ENCODE results near the gene GPR176. TPM values are rescaled to one million over a fixed set of nuclear protein-coding genes. Genes with fewer than 3 reads are reported as not detected.

GPR176 gene
- total RNA-seq, 4 donors from 2014 or later, result 1.6 to 11.8 (median 4.6) TPM

DNA sequence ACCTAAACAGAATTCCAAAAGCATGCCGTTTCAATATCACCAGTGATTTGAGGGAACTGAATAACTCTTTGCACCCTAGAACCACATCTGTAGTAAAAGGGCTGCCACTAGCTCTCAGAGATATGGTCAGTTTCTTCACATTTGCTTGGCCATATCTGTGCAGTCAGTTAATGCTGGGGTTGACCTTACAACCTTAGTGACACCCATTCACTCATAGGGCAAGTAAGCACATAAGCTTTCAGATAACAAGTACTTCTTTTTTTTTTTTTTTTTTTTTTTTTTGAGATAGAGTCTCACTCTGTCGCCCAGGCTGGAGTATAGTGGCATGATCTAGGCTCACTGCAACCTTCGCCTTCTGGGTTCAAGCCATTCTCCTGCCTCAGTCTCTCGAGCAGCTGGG is 117.0 kb downstream of the GPR176 start:
- Histone ChIP-seq H3K27me3 (no peaks in the 10 kb centered on the region), H3K4me3 (no peak overlapping the region), H3K4me1 (no peaks in the 10 kb centered on the region), H3K27ac (no peak overlapping the region), H3K9me3 (no peaks in the 10 kb centered on the region), H3K36me3 (no peaks in the 10 kb centered on the region)
- TF ChIP-seq POLR2A (IDR thresholded peaks at IDR 0.05) (no peak), POLR2AphosphoS5 (IDR thresholded peaks at IDR 0.05) (no peak), EP300 (IDR thresholded peaks at IDR 0.05) (no peak)
- TF ChIP-seq, protein P1, sequence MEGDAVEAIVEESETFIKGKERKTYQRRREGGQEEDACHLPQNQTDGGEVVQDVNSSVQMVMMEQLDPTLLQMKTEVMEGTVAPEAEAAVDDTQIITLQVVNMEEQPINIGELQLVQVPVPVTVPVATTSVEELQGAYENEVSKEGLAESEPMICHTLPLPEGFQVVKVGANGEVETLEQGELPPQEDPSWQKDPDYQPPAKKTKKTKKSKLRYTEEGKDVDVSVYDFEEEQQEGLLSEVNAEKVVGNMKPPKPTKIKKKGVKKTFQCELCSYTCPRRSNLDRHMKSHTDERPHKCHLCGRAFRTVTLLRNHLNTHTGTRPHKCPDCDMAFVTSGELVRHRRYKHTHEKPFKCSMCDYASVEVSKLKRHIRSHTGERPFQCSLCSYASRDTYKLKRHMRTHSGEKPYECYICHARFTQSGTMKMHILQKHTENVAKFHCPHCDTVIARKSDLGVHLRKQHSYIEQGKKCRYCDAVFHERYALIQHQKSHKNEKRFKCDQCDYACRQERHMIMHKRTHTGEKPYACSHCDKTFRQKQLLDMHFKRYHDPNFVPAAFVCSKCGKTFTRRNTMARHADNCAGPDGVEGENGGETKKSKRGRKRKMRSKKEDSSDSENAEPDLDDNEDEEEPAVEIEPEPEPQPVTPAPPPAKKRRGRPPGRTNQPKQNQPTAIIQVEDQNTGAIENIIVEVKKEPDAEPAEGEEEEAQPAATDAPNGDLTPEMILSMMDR (IDR thresholded peaks at IDR 0.05), result no peak
- ATAC-seq, result no peak
- WGBS, 2 donors (ENCODE audit: low coverage in 1 of 2), result 93 to 100% methylated on average over 1 to 2 of the region's 4 CpGs

- H3K4me3 ChIP-seq, result no peak overlapping the region
- H3K36me3 ChIP-seq, result no peaks in the 10 kb centered on the region
- ATAC-seq, result no peak
- H3K27me3 ChIP-seq, result no peaks in the 10 kb centered on the region
- TF ChIP-seq, protein P1 (IDR thresholded peaks at IDR 0.05), result peak in 2 of 4 experiments; percentile 38 to 46
- no peak for TF ChIP-seq POLR2AphosphoS5 (IDR thresholded peaks at IDR 0.05)
- H3K9me3 ChIP-seq, result no peaks in the 10 kb centered on the region
- WGBS, 2 donors (ENCODE audit: low coverage in 1 of 2), result 90 to 100% methylated on average over 1 to 4 of the region's 19 CpGs
- no peaks in the 10 kb centered on the region for H3K4me1 ChIP-seq
- H3K27ac ChIP-seq, result no peak overlapping the region
These were observed 118.3 kb downstream of the GPR176 start for GRCh38 chr15:39801641-39802309.

GRCh38 chr15:39799552-39800011 is 120.5 kb downstream of the GPR176 start:
- no peak overlapping the region for H3K4me3 ChIP-seq
- ATAC-seq, result no peak
- WGBS, 2 donors (ENCODE audit: low coverage in 1 of 2), result 84 to 88% methylated on average over 4 to 5 of the region's 6 CpGs

DNA sequence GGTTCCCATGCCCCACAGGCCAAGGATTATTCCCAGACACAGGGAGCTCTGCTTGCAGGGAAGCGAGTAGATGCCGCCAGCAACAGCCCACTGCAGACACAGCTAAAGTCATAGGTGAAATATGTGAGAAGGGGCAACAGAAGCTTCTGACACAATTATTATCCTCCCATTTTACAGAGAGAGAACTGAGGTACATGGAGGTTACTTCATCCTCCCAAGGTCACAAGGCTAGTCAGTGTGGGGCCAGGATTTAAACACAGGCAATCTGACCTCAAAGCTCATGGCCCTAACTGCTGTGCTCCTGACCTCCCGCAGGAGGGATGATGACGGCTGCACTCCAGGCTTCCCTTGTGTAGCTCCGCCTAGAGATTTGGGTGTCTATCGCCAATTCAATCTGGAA is 121.7 kb downstream of the GPR176 start:
- ATAC-seq, result no peak
- Histone ChIP-seq H3K36me3 (no peaks in the 10 kb centered on the region), H3K4me1 (no peaks in the 10 kb centered on the region), H3K9me3 (no peaks in the 10 kb centered on the region), H3K27ac (no peak overlapping the region), H3K27me3 (no peaks in the 10 kb centered on the region), H3K4me3 (no peak overlapping the region)
- 80% methylated on average over 1 to 2 of the region's 6 CpGs for WGBS, 2 donors (ENCODE audit: low coverage in 1 of 2)
- TF ChIP-seq POLR2A (IDR thresholded peaks at IDR 0.05), result no peak
- no peak for TF ChIP-seq POLR2AphosphoS5 (IDR thresholded peaks at IDR 0.05)
- TF ChIP-seq, protein P1 (IDR thresholded peaks at IDR 0.05), result no peak

More at GRCh38 chr15:39799552-39800011, 120.5 kb downstream of the GPR176 start:
- TF ChIP-seq EP300 (IDR thresholded peaks at IDR 0.05), result no peak
- TF ChIP-seq, protein P1 (IDR thresholded peaks at IDR 0.05), result no peak
- TF ChIP-seq POLR2AphosphoS5 (IDR thresholded peaks at IDR 0.05), result no peak
- no peaks in the 10 kb centered on the region for H3K36me3 ChIP-seq
- no peaks in the 10 kb centered on the region for H3K27me3 ChIP-seq
- no peaks in the 10 kb centered on the region for H3K9me3 ChIP-seq
- H3K4me1 ChIP-seq, result no peaks in the 10 kb centered on the region
- H3K27ac ChIP-seq, result no peak overlapping the region

GRCh38 chr15:39797407-39797806 is 122.7 kb downstream of the GPR176 start:
- Histone ChIP-seq H3K9me3 (no peaks in the 10 kb centered on the region), H3K27me3 (no peaks in the 10 kb centered on the region), H3K36me3 (no peaks in the 10 kb centered on the region), H3K4me3 (no peak overlapping the region), H3K27ac (no peak overlapping the region), H3K4me1 (peaks cover 0 to 5% (median 0%) of the 10 kb centered on the region in 3 donors)
- 83 to 97% methylated on average over 6 of the region's 6 CpGs for WGBS, 2 donors (ENCODE audit: low coverage in 1 of 2)
- no peak for TF ChIP-seq POLR2AphosphoS5 (IDR thresholded peaks at IDR 0.05)
- no peak for TF ChIP-seq POLR2A (IDR thresholded peaks at IDR 0.05)
- no peak for ATAC-seq
